HepG2 (cell line): ENCODE measurements around the gene L1CAM. TPM values are rescaled to one million over a fixed set of nuclear protein-coding genes. Genes with fewer than 3 reads are reported as not detected.

Experiments
- ATAC-seq: fragments of 200-7000 bp; cut with Tn5 transposase; 3 replicates; pipeline ENCODE4 v1.9.1; 2020; ENCODE audit warnings: mild to moderate bottlenecking, moderate library complexity
- BruUV-seq: library from RNA; stranded (reverse); fragments of 400-500 nt; replicated peaks from 2 replicates; lab custom pipeline; 2021; lab: Mats Ljungman, UMichigan
- CTCF ChIA-PET: fragments of 300-600 bp; formaldehyde crosslinking; extraction: SDS; loops from one replicate; lab custom pipeline; 2021; ENCODE audit warnings: low total read pairs, inconsistent platforms, low intra/inter-chr PET ratio; lab: Yijun Ruan, JAX
- POLR2A ChIA-PET: fragments of 350-600 bp; sonication (Branson Sonifier 250); formaldehyde crosslinking; loops from one replicate; lab custom pipeline; 2020; ENCODE audit warnings: antibody characterized with exemption, inconsistent platforms; lab: Yijun Ruan, JAX
- DNase-seq: peaks from one replicate; pipeline ENCODE4 v3.0.0-alpha.2; 2015; ENCODE audit warnings: low spot score
- FAIRE-seq: peaks from 3 replicates; lab custom pipeline; 2011; peaks lifted over from hg19 to GRCh38; lab: Jason Lieb, UNC
- H2AFZ ChIP-seq: one replicate; pipeline ENCODE4 v1.6.1; 2011; ENCODE audit warnings: low read length, inconsistent platforms
- H3K27ac ChIP-seq: fragments of 300-600 bp; 3 replicates; pipeline ENCODE4 v1.8.0; 2011; ENCODE audit warnings: mixed run types, mild to moderate bottlenecking, mixed read lengths, low read length, inconsistent platforms; ENCODE audit not compliant: insufficient read depth; ENCODE audit errors: extremely low read length
- H3K27me3 ChIP-seq, 2 experiments: fragments of 200-600 bp in 1 of 2; 2 replicates in 1 of 2; 3 replicates in 1 of 2; pipeline versions ENCODE4 v1.6.0 to v1.8.0; 2011; ENCODE audit warnings: low read length in 2 of 2, mild to moderate bottlenecking in 2 of 2, moderate library complexity in 2 of 2, inconsistent platforms in 1 of 2; ENCODE audit not compliant: insufficient read depth in 2 of 2, control insufficient read depth in 1 of 2
- H3K36me3 ChIP-seq, 2 experiments: fragments of 200-600 bp in 1 of 2; replicated peaks in 1 of 2; 2 replicates in 1 of 2; 3 replicates in 1 of 2; pipeline versions ENCODE4 v1.5.1 to v1.8.0; 2011; ENCODE audit warnings: low read length in 2 of 2, inconsistent platforms in 1 of 2; ENCODE audit not compliant: insufficient read depth in 2 of 2, control insufficient read depth in 1 of 2
- H3K4me1 ChIP-seq: 2 replicates; pipeline ENCODE4 v1.5.1; 2012; ENCODE audit warnings: low read length, inconsistent platforms; ENCODE audit not compliant: insufficient read depth
- H3K4me2 ChIP-seq: 2 replicates; pipeline ENCODE4 v1.6.0; 2011; ENCODE audit warnings: low read depth, low read length, inconsistent platforms
- H3K4me3 ChIP-seq, 3 experiments: fragments of 200-600 bp in 1 of 3; sonication (generic), shearing (Covaris generic) in 1 of 3; replicated peaks in 1 of 3; 2 replicates each; pipeline ENCODE4 v1.5.1; 2011 to 2016; ENCODE audit warnings: low read length in 3 of 3, inconsistent platforms in 2 of 3, low read depth in 2 of 3, mild to moderate bottlenecking in 2 of 3, control low read depth in 1 of 3, mixed read lengths in 1 of 3; ENCODE audit not compliant: insufficient read depth in 1 of 3
- H3K79me2 ChIP-seq: one replicate; pipeline ENCODE4 v1.6.1; 2011; ENCODE audit warnings: low read length, inconsistent platforms; ENCODE audit not compliant: insufficient read depth
- H3K9ac ChIP-seq: 2 replicates; pipeline ENCODE4 v1.6.0; 2011; ENCODE audit warnings: mild to moderate bottlenecking, low read depth, low read length, inconsistent platforms; ENCODE audit not compliant: insufficient read depth
- H3K9me3 ChIP-seq: 2 replicates; pipeline ENCODE4 v1.5.1; 2012; ENCODE audit warnings: mild to moderate bottlenecking, low read length
- H4K20me1 ChIP-seq: 2 replicates; pipeline ENCODE4 v1.6.0; 2011; ENCODE audit warnings: inconsistent platforms, mild to moderate bottlenecking, low read length, moderate library complexity; ENCODE audit not compliant: insufficient read depth
- HMG20B ChIP-seq: conservative IDR thresholded peaks from 2 replicates; pipeline ENCODE4 v1.6.1; 2016; ENCODE audit warnings: missing genetic modification reagents, missing compliant biosample characterization
- NCOR1 ChIP-seq: fragments of 200-600 bp; sonication (generic); IDR thresholded peaks from 2 replicates; pipeline ENCODE4 v1.7.0; 2017; ENCODE audit warnings: antibody characterized with exemption, low read length, borderline replicate concordance
- ZNF20 ChIP-seq: sonication (generic); formaldehyde crosslinking; IDR thresholded peaks from 2 replicates; pipeline ENCODE4 v1.4.0; 2020; ENCODE audit warnings: mild to moderate bottlenecking, moderate library complexity, missing genetic modification reagents
- ZNF431 ChIP-seq: sonication (generic); formaldehyde crosslinking; IDR thresholded peaks from 2 replicates; pipeline ENCODE4 v1.9.0; 2022; ENCODE audit warnings: missing genetic modification reagents, low read depth, mild to moderate bottlenecking, borderline replicate concordance
- WGBS: methylation state at CpG from one replicate; pipeline ENCODE4 v1.1.6; 2017; ENCODE audit warnings: low lambda C conversion rate; 5-methylcytosine and 5-hydroxymethylcytosine counted together
- in situ Hi-C: cut with HindIII; loops from 2 replicates; pipeline ENCODE4 v1.10.0; 2017; ENCODE audit warnings: low pct_unique_long_range_greater_than_20kb; ENCODE audit not compliant: extremely low pct_ligation_motif_present
- intact Hi-C: fragments of 100-400 bp; cut with micrococcal nuclease; formaldehyde crosslinking; loops from one replicate; pipeline ENCODE4 v1.10.0; 2022; ENCODE audit not compliant: unreplicated experiment
- polyA plus RNA-seq, 8 experiments: library from polyadenylated mRNA; depleted of rRNA in 3 of 8; stranded (reverse) in 7 of 8; unstranded in 1 of 8; fragments of >200 nt; fragmentation: Illumina TruSeq in 4 of 8; extraction: Trizol in 4 of 8; gene quantifications; 2 replicates each; pipeline versions ENCODE4 v1.2.1 to v1.2.3, GENCODE V29; 2011 to 2016; ENCODE audit warnings: low read depth in 4 of 8, missing spikeins in 1 of 8, mixed read lengths in 1 of 8; ENCODE audit not compliant: insufficient read depth in 1 of 8
- total RNA-seq, 5 experiments: library from RNA; depleted of rRNA; stranded (reverse); fragments of >200 nt; fragmentation: Illumina TruSeq; extraction: Trizol; gene quantifications; 2 replicates each; pipeline ENCODE4 v1.2.3, GENCODE V29; 2016; ENCODE audit warnings: low read depth in 1 of 5

The L1CAM gene
- total and polyA plus RNA-seq, 2 of the 13 experiments (the other 11 are each of a cell fraction or from before 2014, with no cell fraction given): 1.4 to 2.0 TPM

GRCh38 chrX:153871946-153872878 lies 13.8 kb downstream of the L1CAM start:
- H3K27ac ChIP-seq: no peak overlapping the region
- H3K9ac ChIP-seq: no peak overlapping the region
- POLR2A ChIA-PET: no interaction called here
- no peaks in the 10 kb centered on the region for H3K79me2 ChIP-seq
- no peak for TF ChIP-seq ZNF20
- no peak overlapping the region for H2AFZ ChIP-seq
- no peak overlapping the region for H3K4me3 ChIP-seq
- no peak for DNase-seq
- no peak for FAIRE-seq
- WGBS: 59% methylated on average over 17 of the region's 29 CpGs
- BruUV-seq: no TSS peak
- H4K20me1 ChIP-seq: no peaks in the 10 kb centered on the region
- in situ Hi-C loops (no loop called here), intact Hi-C loops (no loop called here)
- no peaks in the 10 kb centered on the region for H3K9me3 ChIP-seq
- no peaks in the 10 kb centered on the region for H3K27me3 ChIP-seq
- CTCF ChIA-PET: no interaction called here
- no peaks in the 10 kb centered on the region for H3K36me3 ChIP-seq
- H3K4me2 ChIP-seq: no peak overlapping the region
- ATAC-seq: no peak
- H3K4me1 ChIP-seq: no peaks in the 10 kb centered on the region

GRCh38 chrX:153871451-153871850 lies 14.5 kb downstream of the L1CAM start:
- H3K27me3 ChIP-seq: no peaks in the 10 kb centered on the region
- no peak overlapping the region for H3K9ac ChIP-seq
- H3K27ac ChIP-seq: no peak overlapping the region
- DNase-seq: no peak
- H3K36me3 ChIP-seq: no peaks in the 10 kb centered on the region
- no peaks in the 10 kb centered on the region for H3K9me3 ChIP-seq
- BruUV-seq: no TSS peak
- ChIA-PET CTCF (no interaction called here), POLR2A (no interaction called here)
- no peaks in the 10 kb centered on the region for H3K4me1 ChIP-seq
- no peak overlapping the region for H3K4me3 ChIP-seq
- intact Hi-C loops (no loop called here), in situ Hi-C loops (no loop called here)
- TF ChIP-seq HMG20B (CRISPR knock-in tag): no peak
- TF ChIP-seq ZNF431: no peak
- TF ChIP-seq NCOR1: no peak
- WGBS: 43% methylated on average over 6 of the region's 6 CpGs
- ATAC-seq: no peak
- H3K79me2 ChIP-seq: no peaks in the 10 kb centered on the region
- no peak for FAIRE-seq
- no peak overlapping the region for H2AFZ ChIP-seq
- H4K20me1 ChIP-seq: no peaks in the 10 kb centered on the region
- H3K4me2 ChIP-seq: no peak overlapping the region
